ELF-1 (cell line): ENCODE results near the gene CIDEB.
A peak's percentile ranks its signal among the peaks of the same experiment; 100 is the strongest.

Experiments used
- DNase-seq: peaks from one replicate; pipeline ENCODE4 v3.0.0-alpha.2; 2016; ENCODE audit warnings: low read depth, low spot score

CIDEB gene

GRCh38 chr14:24270537-24271133, 37.1 kb downstream of the CIDEB start:
- DNase-seq: no peak

- no peak for DNase-seq
Observed at GRCh38 chr14:24269910-24270536, 37.8 kb downstream of the CIDEB start.

- DNase-seq: no peak
Observed at GRCh38 chr14:24269368-24269767, 38.4 kb downstream of the CIDEB start.

- DNase-seq: no peak
Observed at GRCh38 chr14:24268225-24268624, 39.6 kb downstream of the CIDEB start.

GRCh38 chr14:24267516-24267915, 40.3 kb downstream of the CIDEB start:
- no peak for DNase-seq

- DNase-seq: no peak
Observed at GRCh38 chr14:24266344-24267244, 41.2 kb downstream of the CIDEB start.

GRCh38 chr14:24264298-24264697, 43.5 kb downstream of the CIDEB start:
- peak; percentile 10 for DNase-seq

- DNase-seq: no peak
Observed at GRCh38 chr14:24263848-24264247, 43.9 kb downstream of the CIDEB start.

- peak; percentile 92 for DNase-seq
Observed at GRCh38 chr14:24262821-24263733, 44.7 kb downstream of the CIDEB start, which contains the start of gene TGM1. Gene TGM1 (minus strand): TSS chr14:24263177. CDS start chr14:24262352, 825 bp downstream.

- no peak for DNase-seq
Observed at GRCh38 chr14:24261969-24262327, 45.8 kb downstream of the CIDEB start.

- no peak for DNase-seq
Observed at GRCh38 chr14:24261256-24261968, 46.4 kb downstream of the CIDEB start.

GRCh38 chr14:24260780-24261157, 47.0 kb downstream of the CIDEB start:
- no peak for DNase-seq

GRCh38 chr14:24260026-24260779, 47.6 kb downstream of the CIDEB start:
- no peak for DNase-seq

GRCh38 chr14:24259282-24260025, 48.3 kb downstream of the CIDEB start:
- no peak for DNase-seq

- no peak for DNase-seq
Observed at GRCh38 chr14:24258548-24259265, 49.1 kb downstream of the CIDEB start.

- no peak for DNase-seq
Observed at GRCh38 chr14:24258119-24258518, 49.7 kb downstream of the CIDEB start.

GRCh38 chr14:24256960-24257359, 50.8 kb downstream of the CIDEB start:
- DNase-seq: no peak

- DNase-seq: no peak
Observed at GRCh38 chr14:24255931-24256711, 51.7 kb downstream of the CIDEB start.
